Measurements from ENCODE around the gene GALNT4. TPM values are rescaled to one million over a fixed set of nuclear protein-coding genes. Genes with fewer than 3 reads are reported as not detected.

The GALNT4 gene
- total and polyA plus RNA-seq, 2 of the 13 experiments (the other 11 are each of a cell fraction or from before 2014, with no cell fraction given): 4.9 to 6.8 TPM

DNA sequence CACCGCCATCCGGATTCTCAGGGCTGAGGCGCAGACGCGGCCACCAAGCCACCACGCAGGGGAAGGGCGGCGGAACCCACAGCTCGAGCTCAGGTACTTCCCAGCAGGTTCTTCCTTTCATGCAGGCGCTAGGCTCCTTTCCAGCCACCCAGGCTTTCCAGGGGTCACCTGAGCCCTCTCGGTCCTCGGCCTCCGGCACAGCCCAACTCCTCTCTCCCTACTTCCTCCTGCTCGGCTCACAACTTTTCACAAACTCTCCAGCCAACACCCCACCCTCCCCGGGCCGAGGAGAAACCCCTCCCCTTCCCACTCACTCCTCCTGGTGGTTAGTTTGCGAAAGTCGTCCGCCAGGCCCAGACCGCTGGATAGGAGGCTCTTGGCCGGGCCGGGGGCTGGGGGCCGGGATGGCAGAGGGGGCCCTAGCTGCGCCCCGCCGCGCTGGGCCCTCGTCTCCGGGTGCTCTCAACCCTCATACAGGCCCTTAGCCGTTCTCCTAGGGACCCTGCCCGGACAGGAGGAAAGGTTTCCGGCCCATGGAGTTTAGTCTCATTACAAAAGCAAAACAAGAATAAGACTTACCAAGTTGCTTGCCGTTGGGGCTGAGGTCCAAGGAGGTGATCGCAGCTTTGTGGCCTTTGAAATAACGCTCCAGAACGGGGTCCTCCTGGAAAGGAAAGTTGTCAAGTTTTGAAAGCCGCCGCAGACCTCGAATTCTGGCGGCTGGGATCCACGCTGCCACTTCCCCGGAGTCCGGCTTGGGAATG lies at the start of gene GALNT4 (continued):
- TF ChIP-seq GATAD1 (CRISPR knock-in tag; IDR thresholded peaks at IDR 0.05) (peak; percentile 50; the same call in 1 of the 2 replicates), TCF7L2 (IDR thresholded peaks at IDR 0.05; ENCODE audit: low read depth, low read length) (no peak), FOSL1 (CRISPR knock-in tag; IDR thresholded peaks at IDR 0.05; ENCODE audit: borderline replicate concordance) (no peak), MTF1 (CRISPR knock-in tag; IDR thresholded peaks at IDR 0.05) (no peak), SAP130 (CRISPR knock-in tag; IDR thresholded peaks at IDR 0.05; ENCODE audit: low read depth) (peak; percentile 74), KDM2A (CRISPR knock-in tag; IDR thresholded peaks at IDR 0.05; ENCODE audit: borderline replicate concordance, low read depth) (peak; percentile 80), TSC22D2 (CRISPR knock-in tag; IDR thresholded peaks at IDR 0.05; ENCODE audit: borderline replicate concordance) (peak; percentile 35; the same call in 1 of the 2 replicates), RARA (CRISPR knock-in tag; IDR thresholded peaks at IDR 0.05) (peak; percentile 8; the same call in 1 of the 2 replicates), MBD4 (IDR thresholded peaks at IDR 0.05; ENCODE audit: borderline replicate concordance, low read length) (no peak), ZFP37 (CRISPR knock-in tag; IDR thresholded peaks at IDR 0.05; ENCODE audit: borderline replicate concordance) (no peak), MXD4 (CRISPR knock-in tag; IDR thresholded peaks at IDR 0.05) (peak; percentile 37; the same call in 1 of the 2 replicates), MAFF (IDR thresholded peaks at IDR 0.05; ENCODE audit: low read depth, low read length) (no peak)
- TF ChIP-seq, protein P1, sequence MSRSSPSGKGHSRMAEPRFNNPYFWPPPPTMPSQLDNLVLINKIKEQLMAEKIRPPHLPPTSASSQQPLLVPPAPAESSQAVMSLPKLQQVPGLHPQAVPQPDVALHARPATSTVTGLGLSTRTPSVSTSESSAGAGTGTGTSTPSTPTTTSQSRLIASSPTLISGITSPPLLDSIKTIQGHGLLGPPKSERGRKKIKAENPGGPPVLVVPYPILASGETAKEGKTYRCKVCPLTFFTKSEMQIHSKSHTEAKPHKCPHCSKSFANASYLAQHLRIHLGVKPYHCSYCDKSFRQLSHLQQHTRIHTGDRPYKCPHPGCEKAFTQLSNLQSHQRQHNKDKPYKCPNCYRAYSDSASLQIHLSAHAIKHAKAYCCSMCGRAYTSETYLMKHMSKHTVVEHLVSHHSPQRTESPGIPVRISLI (CRISPR knock-in tag; IDR thresholded peaks at IDR 0.05; ENCODE audit: borderline replicate concordance): no peak
- TF ChIP-seq, protein P2, sequence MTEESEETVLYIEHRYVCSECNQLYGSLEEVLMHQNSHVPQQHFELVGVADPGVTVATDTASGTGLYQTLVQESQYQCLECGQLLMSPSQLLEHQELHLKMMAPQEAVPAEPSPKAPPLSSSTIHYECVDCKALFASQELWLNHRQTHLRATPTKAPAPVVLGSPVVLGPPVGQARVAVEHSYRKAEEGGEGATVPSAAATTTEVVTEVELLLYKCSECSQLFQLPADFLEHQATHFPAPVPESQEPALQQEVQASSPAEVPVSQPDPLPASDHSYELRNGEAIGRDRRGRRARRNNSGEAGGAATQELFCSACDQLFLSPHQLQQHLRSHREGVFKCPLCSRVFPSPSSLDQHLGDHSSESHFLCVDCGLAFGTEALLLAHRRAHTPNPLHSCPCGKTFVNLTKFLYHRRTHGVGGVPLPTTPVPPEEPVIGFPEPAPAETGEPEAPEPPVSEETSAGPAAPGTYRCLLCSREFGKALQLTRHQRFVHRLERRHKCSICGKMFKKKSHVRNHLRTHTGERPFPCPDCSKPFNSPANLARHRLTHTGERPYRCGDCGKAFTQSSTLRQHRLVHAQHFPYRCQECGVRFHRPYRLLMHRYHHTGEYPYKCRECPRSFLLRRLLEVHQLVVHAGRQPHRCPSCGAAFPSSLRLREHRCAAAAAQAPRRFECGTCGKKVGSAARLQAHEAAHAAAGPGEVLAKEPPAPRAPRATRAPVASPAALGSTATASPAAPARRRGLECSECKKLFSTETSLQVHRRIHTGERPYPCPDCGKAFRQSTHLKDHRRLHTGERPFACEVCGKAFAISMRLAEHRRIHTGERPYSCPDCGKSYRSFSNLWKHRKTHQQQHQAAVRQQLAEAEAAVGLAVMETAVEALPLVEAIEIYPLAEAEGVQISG (CRISPR knock-in tag; IDR thresholded peaks at IDR 0.05): peak; percentile 38; the same call in 1 of the 2 replicates
- TF ChIP-seq, protein P3, sequence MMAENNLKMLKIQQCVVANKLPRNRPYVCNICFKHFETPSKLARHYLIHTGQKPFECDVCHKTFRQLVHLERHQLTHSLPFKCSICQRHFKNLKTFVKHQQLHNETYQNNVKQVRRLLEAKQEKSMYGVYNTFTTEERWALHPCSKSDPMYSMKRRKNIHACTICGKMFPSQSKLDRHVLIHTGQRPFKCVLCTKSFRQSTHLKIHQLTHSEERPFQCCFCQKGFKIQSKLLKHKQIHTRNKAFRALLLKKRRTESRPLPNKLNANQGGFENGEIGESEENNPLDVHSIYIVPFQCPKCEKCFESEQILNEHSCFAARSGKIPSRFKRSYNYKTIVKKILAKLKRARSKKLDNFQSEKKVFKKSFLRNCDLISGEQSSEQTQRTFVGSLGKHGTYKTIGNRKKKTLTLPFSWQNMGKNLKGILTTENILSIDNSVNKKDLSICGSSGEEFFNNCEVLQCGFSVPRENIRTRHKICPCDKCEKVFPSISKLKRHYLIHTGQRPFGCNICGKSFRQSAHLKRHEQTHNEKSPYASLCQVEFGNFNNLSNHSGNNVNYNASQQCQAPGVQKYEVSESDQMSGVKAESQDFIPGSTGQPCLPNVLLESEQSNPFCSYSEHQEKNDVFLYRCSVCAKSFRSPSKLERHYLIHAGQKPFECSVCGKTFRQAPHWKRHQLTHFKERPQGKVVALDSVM (CRISPR knock-in tag; IDR thresholded peaks at IDR 0.05): 0 out of 2 replicates have a peak, but pooled peaks have one; percentile 30
- TF ChIP-seq, protein P4, sequence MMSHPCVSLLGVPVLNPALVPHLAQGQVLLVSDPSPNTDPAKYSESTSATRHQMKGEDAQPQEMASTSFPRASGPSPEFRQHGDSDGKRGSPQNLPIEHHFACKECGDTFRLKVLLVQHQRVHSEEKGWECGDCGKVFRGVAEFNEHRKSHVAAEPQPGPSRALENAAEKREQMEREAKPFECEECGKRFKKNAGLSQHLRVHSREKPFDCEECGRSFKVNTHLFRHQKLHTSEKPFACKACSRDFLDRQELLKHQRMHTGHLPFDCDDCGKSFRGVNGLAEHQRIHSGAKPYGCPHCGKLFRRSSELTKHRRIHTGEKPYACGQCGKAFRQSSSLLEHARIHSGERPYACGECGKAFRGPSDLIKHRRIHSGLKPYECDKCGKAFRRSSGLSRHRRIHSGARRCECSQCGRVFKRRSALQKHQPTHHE (CRISPR knock-in tag; IDR thresholded peaks at IDR 0.05; ENCODE audit: borderline replicate concordance): no peak; the same call in 1 of the 2 replicates
- TF ChIP-seq, protein P5, sequence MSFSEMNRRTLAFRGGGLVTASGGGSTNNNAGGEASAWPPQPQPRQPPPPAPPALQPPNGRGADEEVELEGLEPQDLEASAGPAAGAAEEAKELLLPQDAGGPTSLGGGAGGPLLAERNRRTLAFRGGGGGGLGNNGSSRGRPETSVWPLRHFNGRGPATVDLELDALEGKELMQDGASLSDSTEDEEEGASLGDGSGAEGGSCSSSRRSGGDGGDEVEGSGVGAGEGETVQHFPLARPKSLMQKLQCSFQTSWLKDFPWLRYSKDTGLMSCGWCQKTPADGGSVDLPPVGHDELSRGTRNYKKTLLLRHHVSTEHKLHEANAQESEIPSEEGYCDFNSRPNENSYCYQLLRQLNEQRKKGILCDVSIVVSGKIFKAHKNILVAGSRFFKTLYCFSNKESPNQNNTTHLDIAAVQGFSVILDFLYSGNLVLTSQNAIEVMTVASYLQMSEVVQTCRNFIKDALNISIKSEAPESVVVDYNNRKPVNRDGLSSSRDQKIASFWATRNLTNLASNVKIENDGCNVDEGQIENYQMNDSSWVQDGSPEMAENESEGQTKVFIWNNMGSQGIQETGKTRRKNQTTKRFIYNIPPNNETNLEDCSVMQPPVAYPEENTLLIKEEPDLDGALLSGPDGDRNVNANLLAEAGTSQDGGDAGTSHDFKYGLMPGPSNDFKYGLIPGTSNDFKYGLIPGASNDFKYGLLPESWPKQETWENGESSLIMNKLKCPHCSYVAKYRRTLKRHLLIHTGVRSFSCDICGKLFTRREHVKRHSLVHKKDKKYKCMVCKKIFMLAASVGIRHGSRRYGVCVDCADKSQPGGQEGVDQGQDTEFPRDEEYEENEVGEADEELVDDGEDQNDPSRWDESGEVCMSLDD (CRISPR knock-in tag; IDR thresholded peaks at IDR 0.05; ENCODE audit: borderline replicate concordance): no peak
- TF ChIP-seq, protein P6, sequence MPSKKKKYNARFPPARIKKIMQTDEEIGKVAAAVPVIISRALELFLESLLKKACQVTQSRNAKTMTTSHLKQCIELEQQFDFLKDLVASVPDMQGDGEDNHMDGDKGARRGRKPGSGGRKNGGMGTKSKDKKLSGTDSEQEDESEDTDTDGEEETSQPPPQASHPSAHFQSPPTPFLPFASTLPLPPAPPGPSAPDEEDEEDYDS (CRISPR knock-in tag; IDR thresholded peaks at IDR 0.05): peak; percentile 77
